GM12874 (cell line): ENCODE measurements around the gene SRSF7.

ENCODE experiments used
- TF ChIP-seq, protein P1 (sequence below): IDR thresholded peaks from 2 replicates; pipeline ENCODE4 v1.5.1; 2011; ENCODE audit warnings: low read depth, mild to moderate bottlenecking, control low read depth, low read length, moderate library complexity; ENCODE audit not compliant: insufficient read depth

The SRSF7 gene

DNA sequence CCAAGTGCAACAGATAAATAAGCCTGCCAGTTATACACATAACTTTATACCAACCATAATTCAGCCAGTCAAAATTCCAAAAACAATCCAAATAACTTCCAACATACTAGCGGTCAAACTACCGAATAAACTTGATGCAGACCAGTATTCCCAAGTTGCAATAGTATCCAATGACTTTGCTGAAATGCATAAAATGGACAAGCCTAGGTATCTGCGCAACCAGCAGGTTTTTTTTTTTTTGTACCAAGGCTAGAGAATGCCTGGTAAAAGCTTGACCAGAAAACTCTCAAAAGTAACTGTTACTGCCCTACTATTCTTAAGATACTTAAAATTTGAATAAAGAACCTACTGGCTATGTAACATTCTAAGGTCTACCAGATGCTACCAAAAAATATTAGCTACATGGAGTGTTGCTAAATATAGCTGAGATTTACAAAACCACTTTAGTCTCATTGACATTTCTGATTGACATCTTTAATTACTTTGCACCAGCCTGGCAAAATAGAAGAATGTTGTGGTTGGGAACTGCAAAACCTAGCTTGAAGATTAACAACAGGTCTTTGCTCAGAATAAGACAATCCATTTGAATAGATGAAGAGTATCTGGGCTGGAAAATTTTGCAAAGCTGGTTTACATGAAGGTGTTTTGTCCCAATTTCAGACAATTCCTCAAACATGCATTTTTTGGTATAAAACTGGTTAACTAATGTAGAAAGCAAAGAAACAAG is 7.3 kb downstream of the SRSF7 start:
- TF ChIP-seq, protein P1, sequence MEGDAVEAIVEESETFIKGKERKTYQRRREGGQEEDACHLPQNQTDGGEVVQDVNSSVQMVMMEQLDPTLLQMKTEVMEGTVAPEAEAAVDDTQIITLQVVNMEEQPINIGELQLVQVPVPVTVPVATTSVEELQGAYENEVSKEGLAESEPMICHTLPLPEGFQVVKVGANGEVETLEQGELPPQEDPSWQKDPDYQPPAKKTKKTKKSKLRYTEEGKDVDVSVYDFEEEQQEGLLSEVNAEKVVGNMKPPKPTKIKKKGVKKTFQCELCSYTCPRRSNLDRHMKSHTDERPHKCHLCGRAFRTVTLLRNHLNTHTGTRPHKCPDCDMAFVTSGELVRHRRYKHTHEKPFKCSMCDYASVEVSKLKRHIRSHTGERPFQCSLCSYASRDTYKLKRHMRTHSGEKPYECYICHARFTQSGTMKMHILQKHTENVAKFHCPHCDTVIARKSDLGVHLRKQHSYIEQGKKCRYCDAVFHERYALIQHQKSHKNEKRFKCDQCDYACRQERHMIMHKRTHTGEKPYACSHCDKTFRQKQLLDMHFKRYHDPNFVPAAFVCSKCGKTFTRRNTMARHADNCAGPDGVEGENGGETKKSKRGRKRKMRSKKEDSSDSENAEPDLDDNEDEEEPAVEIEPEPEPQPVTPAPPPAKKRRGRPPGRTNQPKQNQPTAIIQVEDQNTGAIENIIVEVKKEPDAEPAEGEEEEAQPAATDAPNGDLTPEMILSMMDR: no peak

DNA sequence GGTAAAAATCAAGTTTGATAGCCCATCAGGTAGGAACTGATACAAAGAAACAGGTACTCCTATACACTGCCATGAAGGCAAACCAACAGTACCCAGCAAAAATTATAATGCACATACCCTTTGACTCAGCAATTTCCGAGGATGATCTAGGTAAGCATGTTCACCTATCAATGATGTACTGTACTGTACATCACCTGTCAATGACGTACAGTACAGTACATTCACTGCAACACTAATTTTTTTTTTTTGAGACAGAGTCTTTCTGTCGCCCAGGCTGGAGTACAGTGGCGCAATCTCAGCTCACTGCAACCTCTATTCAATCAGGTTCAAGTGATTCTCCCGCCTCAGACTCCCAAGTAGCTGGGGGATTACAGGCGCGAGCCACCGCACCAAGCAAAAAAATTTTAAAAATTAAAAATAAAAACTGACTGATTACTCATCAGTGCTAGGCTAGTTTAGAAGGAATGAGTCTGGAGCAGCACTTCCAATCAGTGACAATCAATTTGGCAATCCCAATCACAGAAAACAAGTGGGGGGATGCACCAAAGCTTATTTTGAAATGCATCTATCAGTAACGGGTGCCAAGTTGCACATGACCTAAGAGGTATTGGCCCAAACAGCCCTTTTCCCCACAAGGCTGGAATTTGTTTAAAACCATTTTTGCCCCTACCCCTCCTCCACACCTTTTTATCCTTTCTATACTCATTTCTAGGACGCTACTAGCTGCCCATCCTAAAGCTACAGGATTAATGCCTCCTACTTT is 8.2 kb downstream of the SRSF7 start:
- TF ChIP-seq, protein P1: no peak

DNA sequence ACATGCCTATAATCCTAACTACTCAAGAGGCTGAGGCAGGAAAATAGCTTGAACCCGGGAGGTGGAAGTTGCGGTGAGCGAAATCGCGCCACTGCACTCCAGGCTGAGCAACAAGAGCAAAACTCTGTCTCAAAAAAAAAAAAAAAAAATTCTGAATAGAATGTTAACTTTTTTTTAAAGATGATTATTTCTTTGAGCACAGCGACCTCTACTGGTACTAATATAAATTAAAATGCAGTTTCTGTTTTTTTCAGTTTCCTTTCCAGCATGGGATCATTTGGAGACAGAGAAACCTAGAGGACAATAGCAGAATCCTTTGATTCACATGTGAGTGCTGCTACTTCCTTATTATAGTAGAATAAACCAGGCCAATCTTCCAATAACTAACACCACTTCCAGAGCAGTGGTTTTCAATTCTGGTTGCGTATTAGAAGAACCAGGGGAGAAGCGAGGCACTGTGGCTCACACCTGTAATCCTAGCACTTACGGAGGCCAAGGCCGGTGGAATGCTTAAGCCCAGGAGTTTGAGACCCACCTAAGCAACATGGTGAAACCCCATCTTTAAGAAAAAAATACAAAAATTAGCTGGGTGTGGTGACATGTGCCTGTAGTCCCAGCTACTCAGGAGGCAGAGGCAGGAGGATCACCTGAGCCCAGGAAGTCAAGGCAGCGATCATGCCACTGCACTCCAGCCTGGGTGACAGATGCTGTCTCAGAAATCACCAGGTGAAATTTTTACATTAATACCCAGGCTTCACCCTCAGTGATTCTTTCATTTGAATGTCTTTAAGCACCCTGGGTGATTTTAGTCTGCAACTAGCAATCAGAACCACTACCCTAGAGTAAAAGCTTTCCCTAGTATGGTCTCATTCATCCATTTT is 10.1 kb downstream of the SRSF7 start:
- TF ChIP-seq, protein P1: no peak

DNA sequence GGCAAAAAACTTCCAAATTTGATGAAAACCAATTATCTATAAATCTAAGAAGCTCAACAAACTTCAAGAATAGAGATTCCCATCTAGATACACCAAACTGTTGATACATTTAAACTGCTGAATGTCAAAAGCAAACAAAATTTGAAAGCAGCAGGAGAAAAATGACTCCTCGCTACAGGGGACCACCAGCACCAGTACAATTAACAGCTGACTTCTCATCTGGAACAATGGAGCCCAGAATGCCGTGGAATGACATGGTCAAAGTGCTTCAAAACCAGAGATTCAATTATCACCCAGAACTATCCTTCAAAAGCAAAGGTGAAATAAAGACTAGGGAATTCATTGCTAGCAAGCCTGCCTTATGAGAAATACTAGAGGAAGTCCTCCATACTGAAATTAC is 11.6 kb downstream of the SRSF7 start:
- TF ChIP-seq, protein P1: no peak

DNA sequence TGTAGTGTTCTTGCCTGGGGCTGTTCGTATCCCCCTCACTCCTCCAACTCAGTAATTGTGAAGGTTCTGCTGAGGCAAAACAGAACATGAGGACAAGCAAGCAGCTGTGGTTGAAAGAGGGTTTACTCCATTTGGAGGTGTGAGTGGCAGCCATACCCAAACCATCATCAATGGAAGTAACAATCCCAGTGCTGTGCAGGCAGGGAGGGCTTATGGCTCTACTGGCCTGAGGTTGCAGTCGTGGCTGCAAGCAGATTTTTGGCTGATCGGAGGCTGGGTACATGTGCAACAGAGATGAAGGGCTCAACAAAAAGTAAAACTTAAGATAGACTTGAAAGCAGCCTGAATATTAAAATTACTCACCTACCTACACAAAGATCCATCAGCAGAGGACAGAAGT is 13.2 kb downstream of the SRSF7 start:
- TF ChIP-seq, protein P1: no peak

DNA sequence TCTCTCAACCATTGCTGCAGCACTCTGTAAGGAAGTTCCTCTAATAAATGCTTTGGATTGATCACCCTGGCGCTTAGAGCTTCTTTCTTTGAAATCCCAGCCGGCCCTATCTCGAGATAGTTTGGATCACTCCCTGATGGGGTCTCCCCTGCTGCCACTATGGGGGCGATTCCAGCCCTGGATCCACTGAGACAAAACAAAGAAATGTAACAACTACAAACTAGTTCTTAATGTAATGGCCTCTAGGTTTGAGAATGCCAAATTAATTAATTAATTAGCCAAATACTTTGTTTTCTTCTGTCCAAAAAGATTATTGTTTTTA is 15.2 kb downstream of the SRSF7 start:
- TF ChIP-seq, protein P1: no peak
